Keratinocyte (primary cell): Measurements from ENCODE around the gene FANCI.

Experiments used
- EZH2 ChIP-seq: IDR thresholded peaks from one replicate; pipeline ENCODE4 v1.6.1; 2012; ENCODE audit warnings: inconsistent platforms, mild to moderate bottlenecking, low read length, moderate library complexity
- TF ChIP-seq, protein P1 (sequence below), 3 experiments: IDR thresholded peaks in 1 of 3; conservative IDR thresholded peaks in 1 of 3; optimal IDR thresholded peaks in 1 of 3; 2 replicates in 2 of 3; 3 replicates in 1 of 3; pipeline versions ENCODE3 to v1.5.1; 2011; ENCODE audit warnings: low read length in 3 of 3, mild to moderate bottlenecking in 3 of 3, moderate library complexity in 2 of 3, control low read depth in 1 of 3, inconsistent platforms in 1 of 3; ENCODE audit not compliant: insufficient read depth in 2 of 3; ENCODE audit errors: extremely low read depth in 1 of 3

GRCh38 chr15:89301304-89302089 lies 57.7 kb downstream of the FANCI start:
- TF ChIP-seq, protein P1, sequence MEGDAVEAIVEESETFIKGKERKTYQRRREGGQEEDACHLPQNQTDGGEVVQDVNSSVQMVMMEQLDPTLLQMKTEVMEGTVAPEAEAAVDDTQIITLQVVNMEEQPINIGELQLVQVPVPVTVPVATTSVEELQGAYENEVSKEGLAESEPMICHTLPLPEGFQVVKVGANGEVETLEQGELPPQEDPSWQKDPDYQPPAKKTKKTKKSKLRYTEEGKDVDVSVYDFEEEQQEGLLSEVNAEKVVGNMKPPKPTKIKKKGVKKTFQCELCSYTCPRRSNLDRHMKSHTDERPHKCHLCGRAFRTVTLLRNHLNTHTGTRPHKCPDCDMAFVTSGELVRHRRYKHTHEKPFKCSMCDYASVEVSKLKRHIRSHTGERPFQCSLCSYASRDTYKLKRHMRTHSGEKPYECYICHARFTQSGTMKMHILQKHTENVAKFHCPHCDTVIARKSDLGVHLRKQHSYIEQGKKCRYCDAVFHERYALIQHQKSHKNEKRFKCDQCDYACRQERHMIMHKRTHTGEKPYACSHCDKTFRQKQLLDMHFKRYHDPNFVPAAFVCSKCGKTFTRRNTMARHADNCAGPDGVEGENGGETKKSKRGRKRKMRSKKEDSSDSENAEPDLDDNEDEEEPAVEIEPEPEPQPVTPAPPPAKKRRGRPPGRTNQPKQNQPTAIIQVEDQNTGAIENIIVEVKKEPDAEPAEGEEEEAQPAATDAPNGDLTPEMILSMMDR (optimal IDR thresholded peaks at IDR 0.05 in 1 of 3, IDR thresholded peaks at IDR 0.05 in 1 of 3, conservative IDR thresholded peaks at IDR 0.05 in 1 of 3; ENCODE audit: extremely low read depth in 1 of 3, insufficient read depth in 2 of 3, low read length in 3 of 3) = no peak
- no peak for TF ChIP-seq EZH2
